A549 (cell line): ENCODE results near the gene RBM34.

Experiments
- CEBPB ChIP-seq, 2 experiments: fragments of >200 bp in 1 of 2; sonication (Bioruptor Twin) in 1 of 2; formaldehyde crosslinking in 1 of 2; IDR thresholded peaks; 2 replicates each; pipeline ENCODE4 v1.6.1; 2012 to 2016
- EP300 ChIP-seq, 2 experiments: fragments of >200 bp; sonication (Bioruptor Twin); formaldehyde crosslinking; IDR thresholded peaks; 2 replicates in 1 of 2; 3 replicates in 1 of 2; pipeline ENCODE4 v1.6.1; 2016 to 2017
- HDAC2 ChIP-seq: fragments of 200-600 bp; sonication (generic); IDR thresholded peaks from 2 replicates; pipeline ENCODE4 v1.6.1; 2016
- MAFK ChIP-seq: fragments of 450-650 bp; IDR thresholded peaks from 2 replicates; pipeline ENCODE4 v1.6.1; 2014; ENCODE audit not compliant: partially characterized antibody
- MAZ ChIP-seq: fragments of 150-350 bp; IDR thresholded peaks from 2 replicates; pipeline ENCODE4 v1.6.1; 2014; ENCODE audit warnings: antibody characterized with exemption, low read depth, low read length, borderline replicate concordance
- NFE2L2 ChIP-seq: fragments of 150-350 bp; conservative IDR thresholded peaks from 2 replicates; pipeline ENCODE4 v1.6.1; 2014; ENCODE audit warnings: low read length
- RAD21 ChIP-seq, 2 experiments: fragments of >200 bp in 1 of 2; sonication (Bioruptor Twin) in 1 of 2; formaldehyde crosslinking in 1 of 2; IDR thresholded peaks in 1 of 2; conservative IDR thresholded peaks in 1 of 2; 2 replicates in 1 of 2; 3 replicates in 1 of 2; pipeline ENCODE4 v1.6.1; 2012 to 2018; ENCODE audit warnings: inconsistent platforms in 1 of 2
- TP53 ChIP-seq: fragments of 250-450 bp; sonication (Bioruptor Pico); IDR thresholded peaks from 2 replicates; pipeline ENCODE4 v1.5.0; 2021; ENCODE audit warnings: mild to moderate bottlenecking, moderate library complexity
- TF ChIP-seq, protein P1 (sequence below): IDR thresholded peaks from 2 replicates; pipeline ENCODE4 v1.6.1; 2012

DNA sequence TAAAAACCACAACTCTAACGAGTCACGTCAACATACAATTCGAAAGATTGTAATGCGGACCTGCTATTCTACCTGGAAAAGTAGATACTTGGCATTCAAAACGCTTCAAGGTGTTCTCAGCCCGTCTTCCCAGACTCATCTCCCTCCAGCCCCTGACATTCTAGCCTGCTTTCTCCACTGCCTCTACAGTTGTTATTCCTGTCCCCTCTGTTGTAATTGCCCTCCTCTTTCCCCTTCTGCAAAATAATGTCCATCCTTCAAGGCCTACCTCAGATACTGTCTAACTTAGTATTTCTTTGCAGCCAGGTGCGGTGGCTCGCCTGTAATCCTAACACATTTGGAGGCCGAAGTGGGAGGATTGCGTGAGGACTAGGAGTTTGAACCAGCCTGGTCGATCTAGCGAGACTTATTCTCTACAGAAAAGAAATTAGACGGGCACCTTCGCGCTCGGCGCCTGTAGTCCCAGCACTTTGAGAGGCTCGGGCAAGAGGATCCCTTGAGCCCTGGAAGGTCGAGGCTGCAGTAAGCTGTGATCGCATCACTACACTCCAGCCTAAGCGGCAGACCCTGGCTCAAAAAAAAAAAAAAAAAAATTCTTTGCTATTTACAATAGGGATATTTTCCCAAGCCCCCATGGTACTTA lies 756 bp upstream of the RBM34 start:
- TF ChIP-seq NFE2L2 (no peak), EP300 (IDR thresholded peaks at IDR 0.05) (no peak), HDAC2 (no peak), RAD21 (conservative IDR thresholded peaks at IDR 0.05 in 1 of 2, IDR thresholded peaks at IDR 0.05 in 1 of 2) (no peak), MAZ (no peak), CEBPB (IDR thresholded peaks at IDR 0.05) (no peak), MAFK (no peak), TP53 (no peak)
- TF ChIP-seq, protein P1, sequence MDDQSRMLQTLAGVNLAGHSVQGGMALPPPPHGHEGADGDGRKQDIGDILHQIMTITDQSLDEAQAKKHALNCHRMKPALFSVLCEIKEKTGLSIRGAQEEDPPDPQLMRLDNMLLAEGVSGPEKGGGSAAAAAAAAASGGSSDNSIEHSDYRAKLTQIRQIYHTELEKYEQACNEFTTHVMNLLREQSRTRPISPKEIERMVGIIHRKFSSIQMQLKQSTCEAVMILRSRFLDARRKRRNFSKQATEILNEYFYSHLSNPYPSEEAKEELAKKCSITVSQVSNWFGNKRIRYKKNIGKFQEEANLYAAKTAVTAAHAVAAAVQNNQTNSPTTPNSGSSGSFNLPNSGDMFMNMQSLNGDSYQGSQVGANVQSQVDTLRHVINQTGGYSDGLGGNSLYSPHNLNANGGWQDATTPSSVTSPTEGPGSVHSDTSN = no peak
